ENCODE measurements around the gene PDZK1IP1.

The PDZK1IP1 gene

DNA sequence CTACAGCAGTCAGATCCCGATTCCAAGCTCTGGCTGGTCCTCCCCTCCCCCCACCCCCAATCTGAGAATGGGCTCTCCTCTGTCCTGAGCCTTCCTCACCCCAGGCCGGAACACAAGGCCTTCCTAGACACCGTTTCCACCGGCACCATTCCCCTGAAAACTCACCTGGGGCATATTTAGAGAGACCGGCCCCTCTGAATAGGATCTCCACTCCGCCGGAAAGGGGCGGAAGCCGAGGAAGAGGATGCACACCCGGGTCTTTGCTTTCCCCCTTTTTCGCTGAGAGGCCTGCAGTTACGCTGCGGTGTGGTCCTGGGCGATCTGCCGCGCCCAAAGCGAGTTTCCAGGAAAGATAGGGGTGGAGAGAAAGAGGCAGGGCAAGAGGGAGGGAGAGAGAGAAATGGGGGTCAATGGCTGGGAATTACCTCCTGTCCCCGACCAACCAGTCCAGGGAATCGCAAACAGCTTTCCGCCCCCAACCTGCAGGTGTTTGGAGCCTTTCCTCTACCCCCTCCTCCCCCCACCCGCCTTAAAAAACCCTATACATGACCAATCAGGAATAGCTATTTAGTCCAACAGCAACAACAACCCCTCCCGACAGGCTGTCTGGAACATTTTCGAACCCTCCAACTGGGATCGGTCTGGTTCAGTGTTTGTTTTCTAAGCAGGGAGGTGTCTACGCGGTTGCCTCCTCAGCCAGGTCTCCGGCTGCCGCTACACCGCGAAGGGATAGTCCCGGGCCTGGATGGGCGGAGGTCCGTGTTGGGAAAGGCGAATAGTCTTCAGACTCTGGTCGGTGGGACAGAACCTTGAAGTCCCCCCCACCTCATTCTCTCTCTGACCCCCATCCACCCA lies 39.4 kb upstream of the PDZK1IP1 start:
- Histone ChIP-seq H3K27ac (replicated peaks) (no peak overlapping the region), H3K4me3 (replicated peaks; ENCODE audit: insufficient read depth, low read length) (no peak overlapping the region), H3K27me3 (ENCODE audit: insufficient read depth, poor library complexity, severe bottlenecking) (peaks cover 91% of the 10 kb centered on the region)
- TF ChIP-seq, protein P1, sequence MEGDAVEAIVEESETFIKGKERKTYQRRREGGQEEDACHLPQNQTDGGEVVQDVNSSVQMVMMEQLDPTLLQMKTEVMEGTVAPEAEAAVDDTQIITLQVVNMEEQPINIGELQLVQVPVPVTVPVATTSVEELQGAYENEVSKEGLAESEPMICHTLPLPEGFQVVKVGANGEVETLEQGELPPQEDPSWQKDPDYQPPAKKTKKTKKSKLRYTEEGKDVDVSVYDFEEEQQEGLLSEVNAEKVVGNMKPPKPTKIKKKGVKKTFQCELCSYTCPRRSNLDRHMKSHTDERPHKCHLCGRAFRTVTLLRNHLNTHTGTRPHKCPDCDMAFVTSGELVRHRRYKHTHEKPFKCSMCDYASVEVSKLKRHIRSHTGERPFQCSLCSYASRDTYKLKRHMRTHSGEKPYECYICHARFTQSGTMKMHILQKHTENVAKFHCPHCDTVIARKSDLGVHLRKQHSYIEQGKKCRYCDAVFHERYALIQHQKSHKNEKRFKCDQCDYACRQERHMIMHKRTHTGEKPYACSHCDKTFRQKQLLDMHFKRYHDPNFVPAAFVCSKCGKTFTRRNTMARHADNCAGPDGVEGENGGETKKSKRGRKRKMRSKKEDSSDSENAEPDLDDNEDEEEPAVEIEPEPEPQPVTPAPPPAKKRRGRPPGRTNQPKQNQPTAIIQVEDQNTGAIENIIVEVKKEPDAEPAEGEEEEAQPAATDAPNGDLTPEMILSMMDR (IDR thresholded peaks at IDR 0.05; ENCODE audit: insufficient read depth, low read length), result no peak
- TF ChIP-seq GABPA (IDR thresholded peaks at IDR 0.05; ENCODE audit: low read depth) (no peak), POLR2AphosphoS5 (IDR thresholded peaks at IDR 0.05; ENCODE audit: low read depth) (no peak), SPI1 (IDR thresholded peaks at IDR 0.05; ENCODE audit: borderline replicate concordance, low read depth) (no peak)
- TF ChIP-seq, protein P2, sequence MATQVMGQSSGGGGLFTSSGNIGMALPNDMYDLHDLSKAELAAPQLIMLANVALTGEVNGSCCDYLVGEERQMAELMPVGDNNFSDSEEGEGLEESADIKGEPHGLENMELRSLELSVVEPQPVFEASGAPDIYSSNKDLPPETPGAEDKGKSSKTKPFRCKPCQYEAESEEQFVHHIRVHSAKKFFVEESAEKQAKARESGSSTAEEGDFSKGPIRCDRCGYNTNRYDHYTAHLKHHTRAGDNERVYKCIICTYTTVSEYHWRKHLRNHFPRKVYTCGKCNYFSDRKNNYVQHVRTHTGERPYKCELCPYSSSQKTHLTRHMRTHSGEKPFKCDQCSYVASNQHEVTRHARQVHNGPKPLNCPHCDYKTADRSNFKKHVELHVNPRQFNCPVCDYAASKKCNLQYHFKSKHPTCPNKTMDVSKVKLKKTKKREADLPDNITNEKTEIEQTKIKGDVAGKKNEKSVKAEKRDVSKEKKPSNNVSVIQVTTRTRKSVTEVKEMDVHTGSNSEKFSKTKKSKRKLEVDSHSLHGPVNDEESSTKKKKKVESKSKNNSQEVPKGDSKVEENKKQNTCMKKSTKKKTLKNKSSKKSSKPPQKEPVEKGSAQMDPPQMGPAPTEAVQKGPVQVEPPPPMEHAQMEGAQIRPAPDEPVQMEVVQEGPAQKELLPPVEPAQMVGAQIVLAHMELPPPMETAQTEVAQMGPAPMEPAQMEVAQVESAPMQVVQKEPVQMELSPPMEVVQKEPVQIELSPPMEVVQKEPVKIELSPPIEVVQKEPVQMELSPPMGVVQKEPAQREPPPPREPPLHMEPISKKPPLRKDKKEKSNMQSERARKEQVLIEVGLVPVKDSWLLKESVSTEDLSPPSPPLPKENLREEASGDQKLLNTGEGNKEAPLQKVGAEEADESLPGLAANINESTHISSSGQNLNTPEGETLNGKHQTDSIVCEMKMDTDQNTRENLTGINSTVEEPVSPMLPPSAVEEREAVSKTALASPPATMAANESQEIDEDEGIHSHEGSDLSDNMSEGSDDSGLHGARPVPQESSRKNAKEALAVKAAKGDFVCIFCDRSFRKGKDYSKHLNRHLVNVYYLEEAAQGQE (IDR thresholded peaks at IDR 0.05; ENCODE audit: insufficient replicate concordance, low read depth), result no peak
- DNase-seq (ENCODE audit: low read depth in 1 of 2, low spot score in 1 of 2), result no peak

DNA sequence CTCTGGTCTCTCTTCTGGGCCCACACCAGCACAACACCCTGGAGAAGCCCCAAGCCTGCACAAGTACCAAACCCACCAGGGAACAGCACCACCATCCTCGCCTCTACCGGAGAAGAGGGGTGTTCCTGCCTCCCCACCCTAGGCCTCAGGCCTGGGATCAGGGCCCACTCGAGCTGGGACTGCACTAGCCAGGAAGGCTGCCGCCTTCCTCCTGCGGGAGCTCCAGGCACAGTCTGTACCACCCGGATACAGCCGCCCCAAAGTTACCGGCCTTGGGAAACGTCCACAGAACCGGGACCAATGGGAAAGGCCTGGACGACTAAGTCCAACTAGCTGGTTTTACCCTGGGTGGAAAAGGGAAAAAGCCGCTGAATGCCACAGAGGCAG lies 38.8 kb upstream of the PDZK1IP1 start:
- peaks cover 87% of the 10 kb centered on the region for H3K27me3 ChIP-seq (ENCODE audit: insufficient read depth, poor library complexity, severe bottlenecking)
- no peak overlapping the region for H3K4me3 ChIP-seq (replicated peaks; ENCODE audit: insufficient read depth, low read length)
- H3K27ac ChIP-seq (replicated peaks), result no peak overlapping the region
- DNase-seq (ENCODE audit: low read depth in 1 of 2, low spot score in 1 of 2), result no peak
- TF ChIP-seq GABPA (IDR thresholded peaks at IDR 0.05; ENCODE audit: low read depth), result no peak
- TF ChIP-seq, protein P2 (IDR thresholded peaks at IDR 0.05; ENCODE audit: insufficient replicate concordance, low read depth), result no peak
- TF ChIP-seq, protein P1 (IDR thresholded peaks at IDR 0.05; ENCODE audit: insufficient read depth, low read length), result no peak
- no peak for TF ChIP-seq POLR2AphosphoS5 (IDR thresholded peaks at IDR 0.05; ENCODE audit: low read depth)
- no peak for TF ChIP-seq SPI1 (IDR thresholded peaks at IDR 0.05; ENCODE audit: borderline replicate concordance, low read depth)

DNA sequence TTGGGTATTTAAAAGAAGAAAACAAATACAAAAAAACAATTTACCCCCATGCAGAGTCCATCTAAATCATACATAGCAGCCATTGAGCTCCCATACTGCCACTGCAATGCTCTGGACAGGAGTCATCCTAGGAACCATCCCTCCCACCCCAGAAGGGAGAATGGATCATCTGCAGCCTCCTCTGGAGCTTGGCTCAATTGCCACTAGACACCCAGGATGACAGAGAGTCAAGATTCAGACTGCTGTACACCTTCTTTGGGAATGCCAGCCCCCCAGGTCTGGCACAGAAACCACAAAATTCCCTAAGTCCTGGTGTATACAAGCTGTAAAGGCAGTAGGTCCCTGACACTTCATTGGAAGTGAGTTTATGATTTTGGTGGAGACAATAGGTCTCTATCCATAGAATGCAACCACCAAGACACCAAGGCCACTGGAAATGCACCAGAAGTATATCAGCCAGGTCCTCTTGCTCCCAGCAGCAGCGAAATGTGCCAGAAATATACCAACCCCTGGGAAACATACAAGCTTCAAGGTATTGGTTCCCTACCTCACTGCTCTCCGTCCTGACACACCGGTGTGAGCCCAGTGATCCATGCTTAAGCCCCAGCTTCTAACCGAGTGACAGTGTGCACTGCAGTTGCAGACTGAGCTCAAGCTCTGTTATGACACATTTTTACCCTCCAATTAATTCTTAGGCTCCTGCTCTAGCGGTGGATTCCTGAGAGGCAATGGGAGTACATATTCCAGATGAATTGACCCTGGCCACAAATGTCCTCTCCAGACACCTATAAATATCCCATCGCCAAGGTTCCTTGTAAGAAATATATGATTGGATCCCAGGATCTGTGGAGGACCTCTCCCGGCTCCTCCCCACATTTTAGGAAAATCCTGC lies 37.8 kb upstream of the PDZK1IP1 start:
- no peak for DNase-seq (ENCODE audit: low read depth in 1 of 2, low spot score in 1 of 2)
- Histone ChIP-seq H3K27ac (replicated peaks) (no peak overlapping the region), H3K4me3 (replicated peaks; ENCODE audit: insufficient read depth, low read length) (no peak overlapping the region), H3K27me3 (ENCODE audit: insufficient read depth, poor library complexity, severe bottlenecking) (peaks cover 82% of the 10 kb centered on the region)
- TF ChIP-seq SPI1 (IDR thresholded peaks at IDR 0.05; ENCODE audit: borderline replicate concordance, low read depth), result no peak
- TF ChIP-seq, protein P2 (IDR thresholded peaks at IDR 0.05; ENCODE audit: insufficient replicate concordance, low read depth), result no peak
